HG03460 (cell line): ENCODE measurements around the gene TAOK1.
A peak's percentile ranks its signal among the peaks of the same experiment; 100 is the strongest.

Experiments
- ATAC-seq: cut with Tn5 transposase; IDR thresholded peaks from one replicate; pipeline ENCODE4 v1.9.1; 2021; ENCODE audit not compliant: unreplicated experiment

TAOK1 gene

GRCh38 chr17:29378500-29378899 lies 11.7 kb upstream of the TAOK1 start:
- ATAC-seq = no peak

- no peak for ATAC-seq
Measured at GRCh38 chr17:29379084-29379991, 10.8 kb upstream of the TAOK1 start.

- ATAC-seq = no peak
Measured at GRCh38 chr17:29383686-29384085, 6.5 kb upstream of the TAOK1 start.

GRCh38 chr17:29384901-29385300 lies 5.3 kb upstream of the TAOK1 start:
- no peak for ATAC-seq

- no peak for ATAC-seq
Measured at GRCh38 chr17:29386760-29387159, 3.4 kb upstream of the TAOK1 start.

GRCh38 chr17:29388937-29389336 lies 1.2 kb upstream of the TAOK1 start:
- ATAC-seq = no peak

- ATAC-seq = peak; percentile 17
Measured at GRCh38 chr17:29390851-29391631, 878 bp downstream of the TAOK1 start.

- ATAC-seq = no peak
Measured at GRCh38 chr17:29393436-29393835, 3.3 kb downstream of the TAOK1 start.

GRCh38 chr17:29394761-29395160 lies 4.6 kb downstream of the TAOK1 start:
- no peak for ATAC-seq

- ATAC-seq = no peak
Measured at GRCh38 chr17:29396066-29396465, 5.9 kb downstream of the TAOK1 start.

GRCh38 chr17:29399634-29400033 lies 9.5 kb downstream of the TAOK1 start:
- ATAC-seq = no peak

- ATAC-seq = no peak
Measured at GRCh38 chr17:29400818-29401217, 10.7 kb downstream of the TAOK1 start.

GRCh38 chr17:29401258-29401657 lies 11.1 kb downstream of the TAOK1 start:
- no peak for ATAC-seq

- ATAC-seq = no peak
Measured at GRCh38 chr17:29407856-29408255, 17.7 kb downstream of the TAOK1 start.

- ATAC-seq = no peak
Measured at GRCh38 chr17:29409963-29410362, 19.8 kb downstream of the TAOK1 start.

- ATAC-seq = no peak
Measured at GRCh38 chr17:29412780-29413565, 22.8 kb downstream of the TAOK1 start.

GRCh38 chr17:29420128-29420527 lies 30.0 kb downstream of the TAOK1 start:
- no peak for ATAC-seq

GRCh38 chr17:29430275-29430674 lies 40.1 kb downstream of the TAOK1 start:
- no peak for ATAC-seq

GRCh38 chr17:29433541-29433940 lies 43.4 kb downstream of the TAOK1 start:
- no peak for ATAC-seq

GRCh38 chr17:29434550-29434949 lies 44.4 kb downstream of the TAOK1 start:
- ATAC-seq = no peak

GRCh38 chr17:29442451-29442850 lies 52.3 kb downstream of the TAOK1 start:
- no peak for ATAC-seq
